Activated naive CD4-positive, alpha-beta T cell treated with anti-CD3 and anti-CD28 coated beads, Interleukin-2, amount 50 U/mL, for 72 hours (primary cell): ENCODE results near the gene TMEM179. TPM values are rescaled to one million over a fixed set of nuclear protein-coding genes. Genes with fewer than 3 reads are reported as not detected.

Source experiments
- ATAC-seq, 2 donors: fragments of 150-1000 bp; cut with Tn5 transposase; 2 replicates each; pipeline ENCODE4 v1.10.0; 2021; ENCODE audit warnings: mild to moderate bottlenecking in 2 of 2, moderate library complexity in 2 of 2
- DNase-seq, 2 donors: peaks; one replicate each; pipeline ENCODE4 v3.0.0; 2021 to 2022; ENCODE audit warnings: low spot score in 2 of 2
- H3K27ac Mint-ChIP-seq, 2 donors: one replicate each; pipeline ENCODE4 v1.8.0; 2022; ENCODE audit warnings: mild to moderate bottlenecking in 2 of 2, mixed read lengths in 2 of 2
- H3K36me3 Mint-ChIP-seq, 2 donors: one replicate each; pipeline ENCODE4 v1.8.0; 2022; ENCODE audit warnings: mixed read lengths in 2 of 2
- H3K9me3 Mint-ChIP-seq, 2 donors: one replicate each; pipeline ENCODE4 v1.8.0; 2022; ENCODE audit warnings: mixed read lengths in 2 of 2
- total RNA-seq, 2 donors: library from RNA; stranded (reverse); gene quantifications; one replicate each; pipeline ENCODE4 v1.2.3, GENCODE V29; 2022

TMEM179 gene
- total RNA-seq, 2 donors from 2014 or later, result 0.23 TPM; not detected in 1

- H3K36me3 Mint-ChIP-seq, result no peaks in the 10 kb centered on the region
- H3K27ac Mint-ChIP-seq, result no peak overlapping the region
- no peak for DNase-seq
- no peak for ATAC-seq
- no peaks in the 10 kb centered on the region for H3K9me3 Mint-ChIP-seq
These were observed 45.4 kb downstream of the TMEM179 start for GRCh38 chr14:104559028-104559803.

- no peak for DNase-seq
- H3K27ac Mint-ChIP-seq, result no peak overlapping the region
- no peaks in the 10 kb centered on the region for H3K36me3 Mint-ChIP-seq
- no peak for ATAC-seq
- no peaks in the 10 kb centered on the region for H3K9me3 Mint-ChIP-seq
These were observed 46.1 kb downstream of the TMEM179 start for GRCh38 chr14:104558231-104559027.

GRCh38 chr14:104557766-104558165, 46.8 kb downstream of the TMEM179 start:
- ATAC-seq, result no peak
- no peak for DNase-seq
- Mint-ChIP-seq H3K36me3 (no peaks in the 10 kb centered on the region), H3K9me3 (no peaks in the 10 kb centered on the region), H3K27ac (no peak overlapping the region)

- DNase-seq (no peak), ATAC-seq (no peak)
- H3K36me3 Mint-ChIP-seq, result no peaks in the 10 kb centered on the region
- H3K27ac Mint-ChIP-seq, result no peak overlapping the region
- H3K9me3 Mint-ChIP-seq, result no peaks in the 10 kb centered on the region
These were observed 47.5 kb downstream of the TMEM179 start for GRCh38 chr14:104557086-104557485.

- Mint-ChIP-seq H3K27ac (no peak overlapping the region), H3K36me3 (no peaks in the 10 kb centered on the region), H3K9me3 (no peaks in the 10 kb centered on the region)
- no peak for ATAC-seq
- no peak for DNase-seq
These were observed 48.1 kb downstream of the TMEM179 start for GRCh38 chr14:104556256-104557021.

- H3K27ac Mint-ChIP-seq, result no peak overlapping the region
- no peaks in the 10 kb centered on the region for H3K36me3 Mint-ChIP-seq
- no peaks in the 10 kb centered on the region for H3K9me3 Mint-ChIP-seq
- ATAC-seq (no peak), DNase-seq (no peak)
These were observed 48.9 kb downstream of the TMEM179 start for GRCh38 chr14:104555430-104556255.

- ATAC-seq, result no peak
- H3K27ac Mint-ChIP-seq, result no peak overlapping the region
- H3K9me3 Mint-ChIP-seq, result no peaks in the 10 kb centered on the region
- DNase-seq, result no peak
- no peaks in the 10 kb centered on the region for H3K36me3 Mint-ChIP-seq
These were observed 49.8 kb downstream of the TMEM179 start for GRCh38 chr14:104554608-104555429.

- Mint-ChIP-seq H3K36me3 (no peaks in the 10 kb centered on the region), H3K9me3 (no peaks in the 10 kb centered on the region), H3K27ac (no peak overlapping the region)
- ATAC-seq, result no peak
- DNase-seq, result no peak
These were observed 50.4 kb downstream of the TMEM179 start for GRCh38 chr14:104554088-104554607.

GRCh38 chr14:104553166-104554087, 51.1 kb downstream of the TMEM179 start:
- H3K36me3 Mint-ChIP-seq, result no peaks in the 10 kb centered on the region
- no peak for ATAC-seq
- H3K27ac Mint-ChIP-seq, result no peak overlapping the region
- DNase-seq, result no peak
- H3K9me3 Mint-ChIP-seq, result no peaks in the 10 kb centered on the region

GRCh38 chr14:104552738-104553125, 51.8 kb downstream of the TMEM179 start:
- DNase-seq (peak in 1 of 2 donors; percentile 33), ATAC-seq (no peak)
- Mint-ChIP-seq H3K9me3 (no peaks in the 10 kb centered on the region), H3K36me3 (no peaks in the 10 kb centered on the region), H3K27ac (no peak overlapping the region)

- Mint-ChIP-seq H3K36me3 (no peaks in the 10 kb centered on the region), H3K27ac (no peak overlapping the region), H3K9me3 (no peaks in the 10 kb centered on the region)
- DNase-seq (peak in 1 of 2 donors; percentile 44), ATAC-seq (no peak)
These were observed 52.5 kb downstream of the TMEM179 start for GRCh38 chr14:104551851-104552737.

GRCh38 chr14:104550861-104551728, 53.5 kb downstream of the TMEM179 start:
- H3K9me3 Mint-ChIP-seq, result no peaks in the 10 kb centered on the region
- no peak overlapping the region for H3K27ac Mint-ChIP-seq
- H3K36me3 Mint-ChIP-seq, result no peaks in the 10 kb centered on the region
- DNase-seq (peak in 1 of 2 donors; percentile 33), ATAC-seq (no peak)

- H3K27ac Mint-ChIP-seq, result no peak overlapping the region
- ATAC-seq (no peak), DNase-seq (no peak)
- no peaks in the 10 kb centered on the region for H3K9me3 Mint-ChIP-seq
- H3K36me3 Mint-ChIP-seq, result no peaks in the 10 kb centered on the region
These were observed 54.2 kb downstream of the TMEM179 start for GRCh38 chr14:104550340-104550860.
